ENCODE data around the gene PRKCB.

The PRKCB gene

GRCh38 chr16:23976091-23976490, 140.3 kb downstream of the PRKCB start:
- TF ChIP-seq SIN3A (IDR thresholded peaks at IDR 0.05; ENCODE audit: borderline replicate concordance, insufficient read depth, low read length) = no peak
- no peak for TF ChIP-seq REST (IDR thresholded peaks at IDR 0.05; ENCODE audit: insufficient read depth in 1 of 2, low read depth in 2 of 2, low read length in 2 of 2)
- TF ChIP-seq TAF1 (IDR thresholded peaks at IDR 0.05; ENCODE audit: borderline replicate concordance, insufficient read depth, low read length) = no peak
- TF ChIP-seq FOXP2 (optimal IDR thresholded peaks at IDR 0.05; ENCODE audit: borderline replicate concordance, extremely low read depth, extremely low read length, insufficient read depth) = no peak
- no peak for TF ChIP-seq POLR2AphosphoS5 (IDR thresholded peaks at IDR 0.05; ENCODE audit: low read depth, low read length)

DNA sequence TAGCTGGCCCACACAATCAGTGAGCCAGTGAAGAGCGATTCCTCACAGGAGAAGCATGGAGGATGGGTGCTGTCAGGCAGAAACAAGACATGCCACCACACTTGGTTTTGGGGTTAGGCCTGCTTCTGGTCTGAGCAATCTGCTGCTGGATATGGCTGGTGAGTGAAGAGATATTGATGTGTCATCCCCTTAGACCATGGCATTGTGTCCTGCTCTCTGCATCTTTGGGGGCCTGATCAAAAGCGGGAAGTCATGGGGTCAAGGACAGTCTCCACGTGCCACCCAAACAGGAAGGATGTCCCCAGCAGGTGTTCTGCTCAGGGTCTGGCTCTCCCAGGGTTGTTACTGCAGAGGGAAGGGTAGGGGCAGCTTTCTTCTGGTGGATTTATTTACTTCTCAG, 140.7 kb downstream of the PRKCB start:
- no peak for TF ChIP-seq FOXP2 (optimal IDR thresholded peaks at IDR 0.05; ENCODE audit: borderline replicate concordance, extremely low read depth, extremely low read length, insufficient read depth)
- no peak for TF ChIP-seq POLR2AphosphoS5 (IDR thresholded peaks at IDR 0.05; ENCODE audit: low read depth, low read length)
- TF ChIP-seq TAF1 (IDR thresholded peaks at IDR 0.05; ENCODE audit: borderline replicate concordance, insufficient read depth, low read length) = no peak
- no peak for TF ChIP-seq REST (IDR thresholded peaks at IDR 0.05; ENCODE audit: insufficient read depth in 1 of 2, low read depth in 2 of 2, low read length in 2 of 2)
- TF ChIP-seq SIN3A (IDR thresholded peaks at IDR 0.05; ENCODE audit: borderline replicate concordance, insufficient read depth, low read length) = no peak

DNA sequence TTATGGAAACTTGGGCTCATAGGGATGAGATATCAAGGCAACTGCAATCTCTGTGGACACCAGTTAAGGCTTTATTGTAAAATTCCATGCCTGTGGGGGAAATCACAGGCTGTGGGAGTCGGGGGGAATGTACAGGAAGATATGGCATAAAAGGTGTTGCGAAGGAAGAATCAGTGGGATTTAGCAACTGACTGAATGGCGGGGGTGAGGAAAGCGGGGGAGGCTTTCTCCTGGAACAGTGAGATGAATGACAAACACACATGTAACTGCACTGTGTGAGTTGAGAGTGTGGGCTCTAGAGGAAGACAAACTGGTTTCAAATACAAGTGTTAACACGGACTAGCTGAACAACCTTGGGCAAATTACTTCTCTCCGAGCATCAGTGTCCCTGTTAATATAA, 143.7 kb downstream of the PRKCB start:
- no peak for TF ChIP-seq POLR2AphosphoS5 (IDR thresholded peaks at IDR 0.05; ENCODE audit: low read depth, low read length)
- TF ChIP-seq SIN3A (IDR thresholded peaks at IDR 0.05; ENCODE audit: borderline replicate concordance, insufficient read depth, low read length) = no peak
- TF ChIP-seq FOXP2 (optimal IDR thresholded peaks at IDR 0.05; ENCODE audit: borderline replicate concordance, extremely low read depth, extremely low read length, insufficient read depth) = no peak
- TF ChIP-seq TAF1 (IDR thresholded peaks at IDR 0.05; ENCODE audit: borderline replicate concordance, insufficient read depth, low read length) = no peak
- TF ChIP-seq REST (IDR thresholded peaks at IDR 0.05; ENCODE audit: insufficient read depth in 1 of 2, low read depth in 2 of 2, low read length in 2 of 2) = no peak

DNA sequence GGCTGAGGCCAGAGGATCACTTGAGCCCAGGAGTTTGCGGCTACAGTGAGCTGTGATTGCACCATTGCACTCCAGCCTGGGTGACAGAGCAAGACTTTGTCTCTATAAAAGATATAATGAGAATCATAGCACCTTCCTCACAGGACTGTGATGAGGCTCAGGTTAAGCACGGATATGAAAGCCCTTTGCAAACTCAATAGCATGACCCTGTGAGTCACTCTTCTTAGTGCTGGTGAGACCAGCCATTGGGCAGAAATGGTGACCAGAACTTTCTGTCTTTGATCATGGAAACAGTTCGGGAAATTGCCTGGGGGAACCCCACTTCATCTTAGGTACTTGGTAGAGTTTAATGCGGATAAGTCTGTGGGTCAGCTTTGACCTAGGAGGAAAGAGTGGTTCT, 144.2 kb downstream of the PRKCB start:
- TF ChIP-seq TAF1 (IDR thresholded peaks at IDR 0.05; ENCODE audit: borderline replicate concordance, insufficient read depth, low read length) = no peak
- no peak for TF ChIP-seq REST (IDR thresholded peaks at IDR 0.05; ENCODE audit: insufficient read depth in 1 of 2, low read depth in 2 of 2, low read length in 2 of 2)
- no peak for TF ChIP-seq FOXP2 (optimal IDR thresholded peaks at IDR 0.05; ENCODE audit: borderline replicate concordance, extremely low read depth, extremely low read length, insufficient read depth)
- TF ChIP-seq SIN3A (IDR thresholded peaks at IDR 0.05; ENCODE audit: borderline replicate concordance, insufficient read depth, low read length) = no peak
- TF ChIP-seq POLR2AphosphoS5 (IDR thresholded peaks at IDR 0.05; ENCODE audit: low read depth, low read length) = no peak

All from PFSK-1 (cell line).